DMS 273 treated with DMSO at 0.1 percent for 48 hours (cell line): ENCODE results near the gene C1QTNF12.

Experiments used
- DNase-seq: peaks from one replicate; lab custom pipeline; 2025; lab: John Stamatoyannopoulos, UW

C1QTNF12 gene

DNA sequence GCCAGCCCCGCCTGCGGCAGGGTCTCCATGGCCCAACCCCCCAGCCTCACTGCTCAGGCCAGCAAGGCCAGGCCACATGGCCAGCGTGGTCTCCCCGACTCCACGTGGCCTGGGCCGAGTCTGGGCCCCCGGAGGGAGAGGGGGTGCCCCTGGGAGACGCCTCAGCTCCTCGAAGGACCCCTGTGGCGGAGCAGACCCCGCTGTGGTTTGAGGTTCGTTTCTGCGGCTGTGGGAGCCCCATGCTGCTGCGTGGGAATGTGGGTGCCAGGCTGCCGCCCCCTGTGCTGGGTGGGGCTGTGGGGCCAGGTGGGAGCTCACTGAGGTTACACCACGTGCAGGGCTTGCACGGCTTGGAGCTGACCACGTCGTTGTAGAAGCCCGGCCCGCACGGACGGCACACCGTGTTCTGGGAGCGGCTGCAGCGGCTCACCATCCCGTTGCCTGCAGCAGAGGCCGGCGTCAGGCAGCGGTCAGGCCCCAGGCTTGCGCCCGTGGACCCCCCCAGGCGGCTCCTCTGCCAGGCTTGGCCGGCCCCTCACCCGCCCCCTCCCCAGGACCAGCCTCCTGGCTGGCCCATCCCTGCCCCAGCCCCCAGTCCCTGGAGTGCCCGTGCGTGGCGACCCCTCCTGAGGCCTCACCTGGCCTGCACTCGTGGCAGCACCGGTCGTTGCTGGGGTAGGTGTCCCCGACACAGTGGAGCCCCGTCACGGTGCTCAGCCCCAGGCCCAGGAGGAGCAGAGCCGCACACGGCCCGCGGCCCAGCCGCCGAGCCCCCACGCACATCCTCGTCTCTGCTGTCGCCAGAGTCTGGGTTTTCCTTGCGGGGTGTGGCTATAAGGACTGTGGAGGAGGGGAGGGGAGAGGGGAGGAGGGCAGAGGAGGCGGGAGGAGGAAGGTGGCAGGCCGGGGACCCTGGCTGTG lies 32.9 kb downstream of the C1QTNF12 start, which contains the start of gene TNFRSF4:
Gene TNFRSF4 (minus strand): TSS at position 809 of the 921 bp plus-strand sequence. CDS start 26 bp downstream, at position 783.
- no peak for DNase-seq

GRCh38 chr1:1212780-1213344 lies 33.7 kb downstream of the C1QTNF12 start:
- DNase-seq, result no peak

DNA sequence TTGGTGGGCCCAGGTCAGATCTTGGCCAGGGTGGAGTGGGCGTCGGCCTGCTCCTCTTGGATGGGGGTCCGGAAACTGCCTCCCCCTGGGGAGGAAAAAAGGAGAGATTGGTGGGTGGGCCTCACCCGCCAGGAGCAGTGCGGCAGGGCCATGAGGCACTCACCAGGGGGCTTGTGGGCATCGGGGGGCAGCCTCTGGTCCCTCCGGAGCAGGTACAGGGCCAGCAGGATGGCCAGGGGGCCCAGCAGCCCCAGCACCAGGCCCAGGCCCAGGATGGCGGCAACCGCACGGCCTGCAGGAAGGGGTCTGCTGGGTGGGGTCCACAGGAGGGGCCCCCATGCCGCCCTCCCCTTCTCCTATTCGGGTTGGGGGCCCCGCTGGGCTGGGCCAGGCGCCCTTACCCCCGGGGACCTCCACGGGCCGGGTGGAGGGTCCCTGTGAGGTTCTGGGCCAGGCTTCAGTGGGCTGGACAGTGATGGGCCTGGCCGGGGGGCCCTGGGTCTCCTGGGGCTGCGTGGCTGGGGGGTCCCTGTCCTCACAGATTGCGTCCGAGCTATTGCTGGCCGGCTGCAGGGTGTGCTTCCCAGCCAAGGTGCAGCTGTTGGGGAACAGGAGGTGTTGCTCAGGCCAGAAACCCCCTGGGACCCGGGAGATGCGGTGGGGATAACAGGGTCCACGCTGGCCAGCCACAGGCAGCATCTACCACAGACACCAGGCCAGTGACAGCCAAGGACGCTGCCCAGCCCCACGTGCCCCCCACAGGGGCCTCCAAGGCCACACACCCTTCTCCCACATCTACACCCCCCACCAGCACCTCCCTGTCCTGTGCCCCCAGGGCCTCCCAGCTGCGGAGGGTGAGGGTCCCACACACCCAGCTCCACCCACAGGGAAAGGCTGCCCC lies 34.7 kb downstream of the C1QTNF12 start:
- DNase-seq, result no peak

DNA sequence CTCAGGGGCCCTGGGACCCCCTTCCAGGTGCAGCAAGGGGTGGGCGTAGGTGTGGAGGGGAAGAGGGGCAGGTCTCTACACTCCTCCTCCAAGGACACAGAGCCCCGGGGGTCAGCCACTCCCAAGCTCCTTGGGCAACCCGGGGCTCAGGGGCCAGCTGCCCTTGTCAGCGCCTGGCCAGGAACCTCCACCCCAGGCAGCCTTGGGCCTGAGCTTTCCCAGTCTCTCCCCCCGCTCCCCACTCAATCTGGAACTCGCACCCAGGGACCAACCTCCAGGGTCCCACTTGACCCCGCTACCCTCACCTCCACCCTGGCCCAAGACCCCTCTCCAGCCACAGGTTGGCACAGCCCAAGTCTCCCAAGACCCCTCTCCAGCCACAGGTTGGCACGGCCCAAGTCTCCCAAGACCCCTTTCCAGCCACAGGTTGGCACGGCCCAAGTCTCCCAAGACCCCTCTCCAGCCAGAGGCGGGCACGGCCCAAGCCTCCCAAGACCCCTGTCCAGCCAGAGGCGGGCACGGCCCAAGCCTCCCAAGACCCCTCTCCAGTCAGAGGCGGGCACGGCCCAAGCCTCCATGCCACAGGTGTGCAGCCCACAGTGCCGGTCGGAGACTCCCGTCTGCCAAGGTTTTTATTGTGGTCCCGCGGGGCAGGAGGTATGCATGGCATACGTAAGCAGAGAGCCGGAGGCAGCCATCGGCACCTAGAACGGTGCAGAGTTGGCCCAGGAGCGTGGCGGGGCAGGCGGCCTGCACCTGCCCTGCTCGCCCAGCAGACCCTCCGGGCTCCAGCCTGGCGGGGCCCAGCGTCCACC lies 35.6 kb downstream of the C1QTNF12 start:
- DNase-seq, result no peak

- no peak for DNase-seq
These were observed 37.6 kb downstream of the C1QTNF12 start for GRCh38 chr1:1208713-1209433.

GRCh38 chr1:1207571-1207892 lies 39.0 kb downstream of the C1QTNF12 start:
- no peak for DNase-seq

DNA sequence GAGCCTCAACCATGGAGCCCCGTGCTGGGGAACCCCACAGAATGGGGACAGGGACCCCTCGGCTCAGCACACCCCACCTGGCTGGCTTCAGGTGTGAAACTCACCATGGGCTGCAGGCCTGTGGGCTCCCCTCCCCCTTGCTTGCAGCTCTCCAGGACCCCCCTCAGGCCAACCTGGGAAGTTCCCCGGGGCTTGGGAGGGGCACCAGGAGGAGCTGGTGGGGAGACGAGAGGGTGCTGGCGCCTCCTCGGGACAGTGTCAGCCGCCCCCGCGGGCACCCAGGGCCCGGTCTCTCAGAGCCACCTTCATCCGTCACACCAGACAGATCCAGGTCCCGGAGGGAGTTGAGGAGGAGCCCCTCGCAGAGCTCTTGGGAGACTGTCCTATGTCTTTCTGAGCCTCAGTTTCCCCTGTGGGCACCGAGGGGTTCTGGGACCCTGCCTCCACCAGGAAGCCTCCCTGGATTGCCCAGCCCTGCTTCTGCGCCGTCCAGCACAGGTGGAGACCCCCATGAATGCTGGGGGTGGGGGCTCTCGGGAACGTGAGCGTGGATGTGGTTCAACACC lies 39.5 kb downstream of the C1QTNF12 start:
- DNase-seq, result no peak

- DNase-seq, result no peak
These were observed 40.1 kb downstream of the C1QTNF12 start, which contains the start of gene TNFRSF18 for GRCh38 chr1:1206376-1206965. TSS of gene TNFRSF18 (minus strand) at chr1:1206592. CDS start at chr1:1206571, 21 bp downstream.

- DNase-seq, result no peak
These were observed 40.6 kb downstream of the C1QTNF12 start for GRCh38 chr1:1205769-1206375.

DNA sequence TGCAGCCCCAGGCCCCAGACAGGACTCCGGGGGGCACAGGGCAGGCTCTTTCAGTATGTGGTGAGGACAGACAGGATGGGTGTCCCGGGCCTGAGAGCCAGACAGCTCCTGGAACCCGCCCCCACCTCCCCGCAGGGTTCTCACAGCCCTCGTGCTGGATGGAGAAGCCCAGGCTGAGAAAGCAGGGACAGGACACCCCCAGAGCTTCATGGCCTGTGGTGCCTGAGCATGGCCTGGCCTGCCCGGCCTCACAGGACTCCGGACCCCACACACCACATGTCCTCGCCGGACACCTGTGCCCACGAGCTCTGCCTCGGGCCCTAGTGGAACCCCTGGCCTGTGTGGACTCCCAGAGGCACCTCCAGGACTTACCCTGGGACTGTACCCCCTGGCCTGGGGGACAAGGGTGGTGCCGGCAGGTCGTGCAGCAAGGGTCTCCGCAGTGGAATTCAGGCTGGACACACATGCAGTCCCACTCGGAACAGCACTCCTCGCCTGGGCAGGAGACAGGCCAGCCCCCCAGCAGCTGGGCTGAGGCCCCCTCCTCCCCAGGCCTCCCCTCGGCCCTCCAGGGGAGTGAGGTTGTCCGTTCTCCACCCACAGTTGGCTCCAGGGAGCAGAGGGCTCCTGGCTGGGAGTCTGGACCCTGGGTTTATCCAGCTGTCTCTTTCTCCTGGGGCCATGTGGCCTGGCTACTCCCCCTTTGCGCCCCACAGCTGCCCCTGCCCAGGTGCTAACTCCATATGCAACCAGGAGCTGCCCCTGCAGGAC lies 41.3 kb downstream of the C1QTNF12 start:
- DNase-seq, result no peak

- DNase-seq, result no peak
These were observed 42.0 kb downstream of the C1QTNF12 start for GRCh38 chr1:1204425-1204920.

GRCh38 chr1:1203561-1204424 lies 42.7 kb downstream of the C1QTNF12 start:
- DNase-seq, result no peak

GRCh38 chr1:1202831-1203560 lies 43.5 kb downstream of the C1QTNF12 start:
- DNase-seq, result no peak

- no peak for DNase-seq
These were observed 45.4 kb downstream of the C1QTNF12 start for GRCh38 chr1:1200876-1201810.

DNA sequence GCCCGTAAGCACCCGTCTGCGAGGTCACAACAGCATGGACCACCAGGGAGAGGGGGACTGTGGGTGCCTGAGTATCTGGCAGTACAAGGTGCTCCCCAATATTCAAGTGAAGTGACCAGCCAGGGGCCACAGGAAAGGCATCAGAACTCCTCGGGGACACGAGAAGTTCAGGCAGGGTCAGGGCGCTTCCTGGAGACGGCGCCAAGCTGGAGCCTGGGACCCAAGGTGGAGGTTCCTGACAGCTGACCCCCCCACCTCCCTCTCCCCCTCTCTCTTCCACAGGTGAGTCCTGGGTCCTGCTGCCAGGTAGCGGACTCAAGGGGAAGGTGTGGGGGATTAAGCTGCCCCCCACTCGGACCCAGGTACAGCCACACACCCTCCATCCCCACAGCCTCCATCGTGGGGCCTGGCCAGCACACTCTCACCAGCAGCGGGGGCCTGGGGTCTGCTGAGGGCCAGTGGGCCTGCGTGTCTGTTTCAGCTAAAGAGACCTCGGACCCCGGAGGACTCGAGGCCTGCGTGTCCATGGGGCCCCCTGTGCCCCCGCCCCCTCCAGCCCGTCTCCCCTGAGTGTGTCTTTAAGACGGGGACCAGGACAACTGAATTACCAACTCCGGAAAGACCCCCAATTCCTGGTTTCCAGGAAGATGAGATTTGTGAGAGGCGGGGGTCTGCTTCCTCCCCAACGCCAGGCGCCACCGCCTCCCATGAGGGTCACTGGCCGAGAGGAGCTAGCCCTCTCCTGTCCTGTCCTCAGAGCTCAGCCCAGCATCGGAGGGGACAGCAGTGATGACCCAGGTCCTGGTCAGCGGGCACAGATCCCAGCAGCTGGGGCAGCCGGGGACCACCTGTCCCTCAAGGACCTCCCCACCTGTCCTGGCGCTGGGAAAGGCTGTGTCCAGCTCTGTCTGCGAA lies 46.3 kb downstream of the C1QTNF12 start:
- DNase-seq, result no peak
